Stimulated activated CD4-positive, alpha-beta T cell treated with anti-CD3 and anti-CD28 coated beads, Interleukin-4, amount 100 ng/mL, for 4 hours (primary cell): ENCODE results near the gene SYNGR4.

ENCODE experiments used
- DNase-seq, 2 experiments: peaks; one replicate each; pipeline ENCODE4 v3.0.0-alpha.2; 2020

Gene SYNGR4

GRCh38 chr19:48397263-48398101 is 33.3 kb downstream of the SYNGR4 start:
- DNase-seq: no peak

GRCh38 chr19:48398102-48398374 is 33.9 kb downstream of the SYNGR4 start:
- DNase-seq: no peak

DNA sequence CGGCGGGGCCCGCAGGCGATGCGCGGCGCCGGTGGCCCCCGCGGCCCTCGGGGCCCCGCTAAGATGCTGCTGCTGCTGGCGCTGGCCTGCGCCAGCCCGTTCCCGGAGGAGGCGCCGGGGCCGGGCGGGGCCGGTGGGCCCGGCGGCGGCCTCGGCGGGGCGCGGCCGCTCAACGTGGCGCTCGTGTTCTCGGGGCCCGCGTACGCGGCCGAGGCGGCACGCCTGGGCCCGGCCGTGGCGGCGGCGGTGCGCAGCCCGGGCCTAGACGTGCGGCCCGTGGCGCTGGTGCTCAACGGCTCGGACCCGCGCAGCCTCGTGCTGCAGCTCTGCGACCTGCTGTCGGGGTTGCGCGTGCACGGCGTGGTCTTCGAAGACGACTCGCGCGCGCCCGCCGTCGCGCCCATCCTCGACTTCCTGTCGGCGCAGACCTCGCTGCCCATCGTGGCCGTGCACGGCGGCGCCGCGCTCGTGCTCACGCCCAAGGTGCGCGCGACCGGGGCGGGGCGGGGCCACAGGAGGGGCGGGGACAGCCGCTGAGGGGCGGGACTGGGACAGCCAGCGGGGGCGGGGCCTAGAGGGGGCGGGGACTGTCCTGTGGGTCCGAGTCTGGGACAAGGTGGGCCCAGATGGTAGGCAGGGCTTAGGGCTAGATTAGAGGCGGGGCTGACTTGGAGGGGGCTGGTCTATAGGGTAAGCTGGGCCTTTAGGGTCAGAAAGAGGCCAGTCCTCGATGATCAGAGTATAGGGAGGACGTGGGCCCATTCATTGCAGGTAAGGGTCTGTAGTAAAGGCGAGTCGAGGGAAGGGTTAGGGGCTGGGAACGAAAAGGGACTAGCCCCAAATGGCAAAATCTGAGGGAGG is 34.4 kb downstream of the SYNGR4 start:
- peak; percentile 78 to 83 for DNase-seq

DNA sequence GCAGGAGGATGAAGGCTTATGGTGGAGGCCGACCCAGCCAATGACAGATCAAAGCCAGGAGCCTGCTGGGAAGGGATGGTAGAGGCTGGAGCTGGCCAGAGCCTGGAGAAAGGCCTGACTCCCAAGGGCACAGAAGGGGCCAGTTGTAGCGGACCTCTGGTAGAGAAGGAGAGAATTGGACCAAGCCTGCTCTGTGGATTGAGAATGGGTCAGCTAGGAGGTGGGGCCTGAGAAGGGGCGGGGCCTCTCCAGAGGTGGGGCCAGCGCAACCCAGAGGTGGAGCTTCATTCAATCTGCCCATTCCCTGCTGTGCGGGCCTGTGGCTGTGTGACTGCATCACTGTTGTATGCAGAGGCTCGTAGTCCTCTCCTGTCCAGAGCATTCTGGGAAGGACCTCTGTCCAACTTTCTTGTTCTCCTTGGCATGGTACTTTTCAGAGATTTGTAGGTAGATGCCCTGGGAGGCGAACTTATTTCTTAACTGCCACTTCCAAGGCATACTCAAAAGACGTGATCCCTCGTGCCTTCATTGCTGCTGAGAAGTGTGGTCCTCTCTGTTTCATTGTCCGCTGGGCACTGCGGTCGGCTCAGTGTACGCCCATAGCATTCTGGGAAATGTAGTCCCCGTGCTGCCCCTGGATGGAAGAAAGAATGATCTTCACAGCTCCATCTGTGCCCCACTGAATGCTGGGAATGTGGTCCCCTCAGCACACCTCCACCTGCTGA is 36.0 kb downstream of the SYNGR4 start:
- no peak for DNase-seq

GRCh38 chr19:48401287-48401686 is 37.1 kb downstream of the SYNGR4 start:
- DNase-seq: no peak

DNA sequence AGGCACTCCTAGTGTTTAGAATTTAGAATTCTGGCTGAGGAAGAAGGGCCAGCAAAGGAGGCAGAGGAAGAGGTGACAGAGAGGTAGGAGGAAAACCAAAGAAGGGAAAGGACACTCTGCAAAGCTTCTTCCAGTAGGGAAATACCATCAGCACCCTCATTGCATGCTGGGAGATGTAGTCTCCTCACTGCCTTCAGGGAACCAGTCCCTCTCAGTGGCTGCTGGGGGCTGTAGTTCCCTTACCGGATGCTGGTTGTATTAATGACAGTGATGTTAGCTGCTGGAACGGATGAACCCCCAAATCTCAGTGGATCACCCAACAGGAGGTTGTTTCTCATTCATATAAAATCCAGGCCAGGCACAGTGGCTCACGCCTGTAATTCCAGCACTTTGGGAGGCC is 39.4 kb downstream of the SYNGR4 start:
- peak in 1 of 2 experiments; percentile 44 for DNase-seq

DNA sequence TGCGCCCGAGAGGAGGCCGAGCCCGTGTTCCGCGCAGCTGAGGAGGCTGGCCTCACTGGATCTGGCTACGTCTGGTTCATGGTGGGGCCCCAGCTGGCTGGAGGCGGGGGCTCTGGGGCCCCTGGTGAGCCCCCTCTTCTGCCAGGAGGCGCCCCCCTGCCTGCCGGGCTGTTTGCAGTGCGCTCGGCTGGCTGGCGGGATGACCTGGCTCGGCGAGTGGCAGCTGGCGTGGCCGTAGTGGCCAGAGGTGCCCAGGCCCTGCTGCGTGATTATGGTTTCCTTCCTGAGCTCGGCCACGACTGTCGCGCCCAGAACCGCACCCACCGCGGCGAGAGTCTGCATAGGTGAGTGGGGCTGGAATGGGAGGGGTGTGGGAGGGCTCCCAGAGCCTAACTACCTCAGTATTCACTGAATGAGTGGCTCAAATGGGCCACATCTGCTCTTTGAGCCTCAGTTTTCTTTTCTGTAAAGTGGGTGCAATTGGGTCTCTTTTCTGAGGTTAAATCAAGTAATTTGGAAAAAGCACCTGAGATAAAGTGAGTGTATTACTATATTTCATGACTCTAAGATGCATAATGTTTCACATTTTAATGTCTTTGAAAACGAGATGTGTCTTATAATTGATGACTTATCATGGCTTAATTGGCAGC is 41.0 kb downstream of the SYNGR4 start:
- DNase-seq: no peak

DNA sequence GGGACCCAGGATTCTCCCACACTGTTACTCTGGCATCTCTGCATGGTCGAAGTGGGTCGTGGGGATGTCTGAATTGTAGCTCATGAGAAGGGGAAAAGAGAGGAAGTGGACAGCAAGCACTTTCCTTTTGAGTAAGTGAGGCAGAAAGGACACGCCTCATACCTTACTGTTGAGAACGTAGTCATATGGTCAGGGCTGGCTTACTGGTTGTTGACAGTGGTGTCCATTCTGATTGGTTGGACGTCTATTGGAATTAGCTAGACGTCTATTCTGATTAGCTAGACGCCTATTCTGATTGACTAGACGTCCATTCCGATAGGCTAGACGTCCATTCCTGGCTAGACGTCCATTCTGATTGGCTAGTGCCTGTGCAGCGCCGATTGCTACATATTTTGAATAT is 41.7 kb downstream of the SYNGR4 start:
- DNase-seq: no peak

DNA sequence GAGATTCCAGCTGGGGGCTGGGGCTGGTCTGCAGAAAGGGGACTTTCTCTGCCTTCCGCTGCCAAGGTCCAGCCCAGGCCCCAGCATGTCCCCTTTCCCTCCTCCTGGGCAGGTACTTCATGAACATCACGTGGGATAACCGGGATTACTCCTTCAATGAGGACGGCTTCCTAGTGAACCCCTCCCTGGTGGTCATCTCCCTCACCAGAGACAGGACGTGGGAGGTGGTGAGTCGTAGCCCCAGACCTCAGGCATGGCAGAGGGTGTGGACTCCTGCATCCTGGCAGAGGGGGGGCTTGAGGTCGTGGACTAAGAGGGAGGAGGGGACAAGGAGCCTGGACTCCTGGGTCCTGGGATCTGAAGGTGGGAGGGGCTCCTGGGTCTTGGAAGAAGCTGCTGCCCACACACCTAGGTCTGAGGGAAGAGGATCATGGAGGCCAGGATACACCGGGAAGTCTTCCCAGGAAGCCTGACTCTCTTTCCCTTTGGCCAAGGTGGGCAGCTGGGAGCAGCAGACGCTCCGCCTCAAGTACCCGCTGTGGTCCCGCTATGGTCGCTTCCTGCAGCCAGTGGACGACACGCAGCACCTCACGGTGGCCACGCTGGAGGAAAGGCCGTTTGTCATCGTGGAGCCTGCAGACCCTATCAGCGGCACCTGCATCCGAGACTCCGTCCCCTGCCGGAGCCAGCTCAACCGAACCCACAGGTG is 49.9 kb downstream of the SYNGR4 start:
- DNase-seq: no peak

DNA sequence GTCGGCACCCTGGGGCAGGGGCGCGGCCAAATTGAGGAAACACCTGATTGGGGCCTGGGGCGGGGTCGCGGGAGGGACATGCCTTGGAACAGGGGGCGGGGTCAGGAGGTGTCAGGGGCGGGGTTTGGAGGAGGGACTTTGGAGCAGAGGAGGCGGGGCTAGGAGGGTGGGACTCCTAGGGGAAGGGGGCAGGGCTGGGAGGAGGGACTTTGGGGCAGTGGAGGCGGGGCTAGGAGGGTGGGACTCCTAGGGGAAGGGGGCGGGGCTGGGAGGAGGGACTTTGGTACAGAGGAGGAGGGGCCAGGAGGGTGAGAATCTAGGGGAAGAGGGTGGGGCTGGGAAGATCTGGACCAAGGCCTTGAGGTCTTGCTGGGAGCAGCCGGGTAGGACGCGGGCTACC is 51.2 kb downstream of the SYNGR4 start:
- DNase-seq: peak; percentile 58 to 60

DNA sequence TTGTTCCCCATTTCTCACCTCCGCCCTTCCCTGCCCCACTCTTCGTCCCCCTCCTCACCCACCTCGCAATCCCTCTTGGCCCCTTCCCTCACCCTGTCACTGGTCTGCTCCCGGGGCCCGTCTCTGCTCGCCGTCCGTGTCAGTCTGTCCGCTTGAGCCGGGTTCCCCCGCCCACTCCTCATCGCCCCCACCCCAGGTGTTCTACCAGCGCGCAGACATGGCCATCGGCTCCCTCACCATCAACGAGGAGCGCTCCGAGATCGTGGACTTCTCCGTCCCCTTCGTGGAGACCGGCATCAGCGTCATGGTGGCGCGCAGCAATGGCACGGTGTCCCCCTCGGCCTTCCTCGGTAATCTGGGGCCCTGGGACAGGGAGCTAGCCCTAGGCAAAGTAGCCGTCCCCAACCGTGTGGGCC is 51.6 kb downstream of the SYNGR4 start:
- no peak for DNase-seq

- DNase-seq: no peak
Observed at GRCh38 chr19:48417421-48417820, 53.3 kb downstream of the SYNGR4 start.

- no peak for DNase-seq
Observed at GRCh38 chr19:48418317-48419064, 54.3 kb downstream of the SYNGR4 start.

DNA sequence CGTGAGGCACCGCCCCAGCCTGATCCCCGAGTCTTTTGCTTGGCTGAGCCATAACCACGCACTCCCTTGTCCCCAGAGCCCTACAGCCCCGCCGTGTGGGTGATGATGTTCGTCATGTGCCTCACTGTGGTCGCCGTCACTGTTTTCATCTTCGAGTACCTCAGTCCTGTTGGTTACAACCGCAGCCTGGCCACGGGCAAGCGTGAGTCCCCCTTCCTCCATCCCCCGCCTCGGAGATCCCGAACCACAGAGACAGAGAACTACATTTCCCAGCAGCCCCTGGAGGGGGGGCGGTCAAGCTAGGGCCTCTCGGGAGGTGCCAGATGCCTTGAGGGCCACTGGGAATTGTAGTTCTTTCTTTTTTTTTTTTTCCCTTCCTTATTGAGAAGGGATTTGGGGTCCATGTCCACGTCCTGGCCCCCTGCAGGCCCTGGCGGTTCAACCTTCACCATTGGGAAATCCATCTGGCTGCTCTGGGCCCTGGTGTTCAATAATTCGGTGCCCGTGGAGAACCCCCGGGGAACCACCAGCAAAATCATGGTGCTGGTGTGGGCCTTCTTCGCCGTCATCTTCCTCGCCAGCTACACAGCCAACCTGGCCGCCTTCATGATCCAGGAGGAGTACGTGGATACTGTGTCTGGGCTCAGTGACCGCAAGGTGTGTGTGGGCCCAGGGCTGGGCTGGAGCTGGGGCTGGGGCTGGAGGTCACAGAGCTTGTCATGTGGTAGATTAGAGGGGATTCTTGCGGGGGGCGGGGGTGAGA is 55.2 kb downstream of the SYNGR4 start:
- peak; percentile 59 to 64 for DNase-seq

- DNase-seq: no peak
Observed at GRCh38 chr19:48421548-48421947, 57.4 kb downstream of the SYNGR4 start.

DNA sequence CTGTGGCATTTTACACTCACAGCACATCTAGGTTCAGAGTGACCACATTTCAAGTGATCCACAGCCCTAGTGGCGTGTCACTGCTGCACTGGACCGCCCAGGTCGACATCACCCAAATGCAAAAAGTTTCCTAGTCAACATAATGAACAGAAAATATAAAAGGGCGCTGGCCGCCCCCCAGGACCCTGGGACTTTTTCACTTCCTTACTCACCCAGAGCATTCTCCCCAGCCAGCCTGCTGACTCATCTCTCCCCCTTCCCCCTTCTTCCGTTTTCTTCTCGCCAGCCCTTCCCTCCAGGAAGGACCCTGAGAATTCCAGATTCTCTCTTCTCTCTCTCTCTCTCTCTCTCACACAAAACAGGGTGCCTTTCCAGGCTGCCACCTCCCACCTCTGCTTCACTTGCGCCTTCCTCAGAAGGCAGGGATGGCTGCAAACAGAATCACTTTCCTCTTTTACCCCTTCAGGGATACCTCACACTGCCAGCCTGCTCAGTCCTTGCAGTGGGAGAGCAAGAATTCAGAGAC is 60.6 kb downstream of the SYNGR4 start:
- no peak for DNase-seq
